Esophagus muscularis mucosa (tissue), 4 donors: ENCODE measurements around the gene RAD51B.
A peak's percentile ranks its signal among the peaks of the same experiment; 100 is the strongest.

Experiments used
- EP300 ChIP-seq: sonication (generic); formaldehyde crosslinking; IDR thresholded peaks from one replicate; pipeline ENCODE4 v1.6.1; 2017; ENCODE audit warnings: antibody characterized with exemption
- POLR2AphosphoS5 ChIP-seq, 2 donors: sonication (generic); formaldehyde crosslinking; IDR thresholded peaks; one replicate each; pipeline ENCODE4 v1.6.1; 2017; ENCODE audit warnings: antibody characterized with exemption in 2 of 2
- TF ChIP-seq, protein P1 (sequence below), 3 experiments: fragments of 200-600 bp in 2 of 3; fragments of 450-650 bp in 1 of 3; sonication (generic) in 2 of 3; IDR thresholded peaks; one replicate each; pipeline ENCODE4 v1.5.1; 2017 to 2019; ENCODE audit warnings: antibody characterized with exemption in 3 of 3, mild to moderate bottlenecking in 2 of 3, moderate library complexity in 1 of 3

DNA sequence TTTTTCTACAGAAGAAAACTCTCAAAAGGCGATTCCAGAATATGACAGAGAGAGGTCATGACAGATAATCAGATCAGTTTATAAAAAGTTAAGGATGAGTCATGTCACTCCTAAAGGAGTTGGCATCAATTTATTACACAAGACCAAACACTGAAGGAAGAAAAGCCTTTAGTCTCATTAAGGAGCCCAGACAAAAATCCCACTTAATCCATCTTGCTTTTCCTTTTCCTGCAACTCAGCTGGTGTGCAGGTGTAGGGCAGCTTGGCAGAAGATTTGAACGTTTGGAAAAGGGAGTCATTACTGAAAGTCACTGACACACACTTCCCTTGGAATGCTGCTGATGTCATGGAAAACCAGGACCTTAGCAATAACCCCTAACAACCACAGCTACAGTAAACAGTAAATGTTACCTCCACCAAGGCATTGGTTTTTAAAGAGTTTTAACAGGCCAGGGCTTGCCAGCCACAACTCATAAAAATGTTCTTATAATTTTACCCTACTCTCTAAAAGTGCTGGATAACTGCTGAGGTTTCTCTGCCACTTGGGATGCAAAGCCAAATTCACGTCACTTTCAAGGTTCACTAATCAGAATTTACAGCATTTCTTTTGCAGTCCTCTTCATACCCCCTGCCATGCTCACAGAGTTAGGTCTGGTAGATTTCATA, 320.6 kb downstream of the RAD51B start:
- TF ChIP-seq, protein P1, sequence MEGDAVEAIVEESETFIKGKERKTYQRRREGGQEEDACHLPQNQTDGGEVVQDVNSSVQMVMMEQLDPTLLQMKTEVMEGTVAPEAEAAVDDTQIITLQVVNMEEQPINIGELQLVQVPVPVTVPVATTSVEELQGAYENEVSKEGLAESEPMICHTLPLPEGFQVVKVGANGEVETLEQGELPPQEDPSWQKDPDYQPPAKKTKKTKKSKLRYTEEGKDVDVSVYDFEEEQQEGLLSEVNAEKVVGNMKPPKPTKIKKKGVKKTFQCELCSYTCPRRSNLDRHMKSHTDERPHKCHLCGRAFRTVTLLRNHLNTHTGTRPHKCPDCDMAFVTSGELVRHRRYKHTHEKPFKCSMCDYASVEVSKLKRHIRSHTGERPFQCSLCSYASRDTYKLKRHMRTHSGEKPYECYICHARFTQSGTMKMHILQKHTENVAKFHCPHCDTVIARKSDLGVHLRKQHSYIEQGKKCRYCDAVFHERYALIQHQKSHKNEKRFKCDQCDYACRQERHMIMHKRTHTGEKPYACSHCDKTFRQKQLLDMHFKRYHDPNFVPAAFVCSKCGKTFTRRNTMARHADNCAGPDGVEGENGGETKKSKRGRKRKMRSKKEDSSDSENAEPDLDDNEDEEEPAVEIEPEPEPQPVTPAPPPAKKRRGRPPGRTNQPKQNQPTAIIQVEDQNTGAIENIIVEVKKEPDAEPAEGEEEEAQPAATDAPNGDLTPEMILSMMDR (IDR thresholded peaks at IDR 0.05), result no peak
- peak; percentile 78 for TF ChIP-seq POLR2AphosphoS5 (IDR thresholded peaks at IDR 0.05)
- peak; percentile 89 for TF ChIP-seq EP300
